GM18867 (cell line): Measurements from ENCODE around the gene RBM38.
A peak's percentile ranks its signal among the peaks of the same experiment; 100 is the strongest.

Experiments used
- ATAC-seq: cut with Tn5 transposase; IDR thresholded peaks from one replicate; pipeline ENCODE4 v1.9.1; 2021; ENCODE audit warnings: mild to moderate bottlenecking, moderate library complexity; ENCODE audit not compliant: unreplicated experiment

Gene RBM38

GRCh38 chr20:57389695-57390603 is 1.2 kb upstream of the RBM38 start:
- no peak for ATAC-seq

- peak; percentile 6 for ATAC-seq
Observed at GRCh38 chr20:57391439-57392301, 474 bp downstream of the RBM38 start.

- no peak for ATAC-seq
Observed at GRCh38 chr20:57392512-57393271, 1.5 kb downstream of the RBM38 start.

GRCh38 chr20:57393321-57394120 is 2.3 kb downstream of the RBM38 start:
- ATAC-seq, result no peak

- no peak for ATAC-seq
Observed at GRCh38 chr20:57394121-57395082, 3.2 kb downstream of the RBM38 start.

- no peak for ATAC-seq
Observed at GRCh38 chr20:57395111-57395966, 4.1 kb downstream of the RBM38 start.

- ATAC-seq, result no peak
Observed at GRCh38 chr20:57396212-57396983, 5.2 kb downstream of the RBM38 start.

- no peak for ATAC-seq
Observed at GRCh38 chr20:57396984-57397692, 5.9 kb downstream of the RBM38 start.

- ATAC-seq, result peak; percentile 0
Observed at GRCh38 chr20:57397693-57398108, 6.5 kb downstream of the RBM38 start.

- peak; percentile 60 for ATAC-seq
Observed at GRCh38 chr20:57398231-57398821, 7.1 kb downstream of the RBM38 start.

GRCh38 chr20:57398901-57399535 is 7.8 kb downstream of the RBM38 start:
- no peak for ATAC-seq

GRCh38 chr20:57399587-57400155 is 8.5 kb downstream of the RBM38 start:
- peak; percentile 34 for ATAC-seq

GRCh38 chr20:57400231-57400701 is 9.1 kb downstream of the RBM38 start:
- ATAC-seq, result no peak

- no peak for ATAC-seq
Observed at GRCh38 chr20:57400821-57401564, 9.8 kb downstream of the RBM38 start.

- ATAC-seq, result no peak
Observed at GRCh38 chr20:57401565-57401918, 10.3 kb downstream of the RBM38 start.
